Stimulated activated CD8-positive, alpha-beta memory T cell treated with anti-CD3 and anti-CD28 coated beads, Interleukin-12 subunit alpha, Interleukin-12 subunit beta, amount 100 ng/mL, for 24 hours (primary cell): ENCODE measurements around the gene LSM5.
A peak's percentile ranks its signal among the peaks of the same experiment; 100 is the strongest.

Experiments
- DNase-seq: peaks from one replicate; pipeline ENCODE4 v3.0.0-alpha.2; 2020; ENCODE audit errors: extremely low read depth

LSM5 gene

DNA sequence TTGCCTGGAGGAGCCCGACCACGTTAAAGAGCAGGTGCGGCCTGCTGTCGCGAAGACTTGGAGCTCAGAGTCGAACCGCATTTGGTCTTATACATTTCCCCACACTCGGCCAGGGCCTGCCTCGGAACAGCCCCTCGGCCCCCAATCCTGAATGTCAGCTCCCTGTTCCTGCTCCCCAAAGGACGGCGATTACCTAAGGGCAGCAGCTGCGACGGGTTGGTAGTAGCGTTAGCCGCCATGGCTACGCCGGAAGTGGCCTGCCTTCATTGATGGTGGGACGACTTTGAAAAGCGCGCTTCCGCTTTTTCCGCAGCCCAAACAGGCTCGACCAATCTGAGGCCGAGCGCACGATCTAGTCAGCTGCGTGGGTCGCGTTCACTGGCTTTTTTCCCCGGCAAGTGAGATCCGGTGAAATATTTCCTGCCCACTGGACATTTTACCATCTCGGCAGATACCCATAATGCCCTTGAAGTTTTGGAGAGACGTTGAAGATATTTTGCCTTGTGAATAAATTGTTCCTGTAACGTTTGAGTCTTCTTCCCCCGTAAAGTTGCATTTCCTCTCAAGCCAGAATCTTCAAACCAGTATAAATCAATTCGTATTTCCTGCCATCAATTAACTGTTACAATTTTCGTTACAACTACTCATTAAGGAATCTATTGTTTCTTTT, at the start of gene LSM5:
Gene LSM5, minus strand, starts transcription at position 254 of the 670 bp plus-strand sequence. Its CDS starts 15 bp downstream, at position 239.
- DNase-seq: peak; percentile 74

DNA sequence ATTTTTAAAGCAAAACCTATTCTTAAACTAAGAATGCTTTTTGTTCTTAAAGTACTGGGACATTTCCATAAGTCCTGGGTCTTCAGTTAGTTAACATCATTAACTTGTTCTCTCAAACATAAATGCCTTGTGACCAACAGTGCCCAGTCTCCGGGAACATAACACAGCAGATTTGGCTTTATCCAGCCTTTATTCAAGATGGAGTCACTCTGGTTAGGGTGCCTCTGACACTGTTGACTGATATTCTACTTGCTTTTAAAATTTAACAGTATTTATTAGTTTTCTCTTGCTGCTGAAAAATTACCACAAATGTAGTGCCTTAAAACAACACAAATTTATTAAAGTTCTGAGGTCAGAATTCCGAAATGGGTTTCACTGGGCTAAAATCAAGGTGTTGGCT, 49.2 kb upstream of the LSM5 start:
- no peak for DNase-seq

DNA sequence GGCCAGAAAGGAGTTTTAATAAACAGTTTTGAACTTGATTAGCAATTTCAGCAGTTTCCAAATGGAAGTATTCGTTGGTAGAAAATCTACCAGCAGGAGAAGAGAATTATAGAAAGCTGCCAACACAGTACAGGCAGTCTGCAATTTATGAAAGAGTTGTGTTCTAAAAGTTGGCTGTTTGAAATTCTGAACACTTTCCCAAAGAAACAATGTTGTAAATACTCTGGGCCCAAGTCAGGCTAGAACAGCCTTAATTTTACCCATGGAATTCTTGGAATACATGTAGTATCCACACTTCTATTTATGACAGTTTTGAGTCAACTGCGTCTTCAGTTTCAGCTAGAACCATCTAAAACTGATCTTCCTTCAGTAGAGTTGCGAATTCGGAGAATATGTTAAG, 47.6 kb upstream of the LSM5 start:
- DNase-seq: no peak

DNA sequence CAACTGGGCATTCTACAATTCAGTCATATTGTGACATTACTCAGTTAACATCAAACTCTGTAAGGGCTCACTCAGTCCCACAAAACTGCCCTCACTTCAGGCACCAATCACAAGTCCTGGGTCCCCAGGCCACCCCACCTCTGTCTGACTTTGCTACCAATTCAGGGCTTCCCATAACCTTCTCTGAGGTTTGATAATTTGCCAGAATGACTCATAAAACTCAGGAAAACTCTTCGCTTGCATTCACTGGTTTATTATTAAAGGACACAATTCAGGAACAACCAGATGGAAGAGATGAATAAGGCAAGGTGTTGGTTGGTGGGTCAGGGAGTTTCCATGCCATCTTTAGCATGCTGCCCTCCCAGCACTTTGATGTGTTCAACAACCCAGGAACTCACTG, 46.4 kb upstream of the LSM5 start:
- no peak for DNase-seq

DNA sequence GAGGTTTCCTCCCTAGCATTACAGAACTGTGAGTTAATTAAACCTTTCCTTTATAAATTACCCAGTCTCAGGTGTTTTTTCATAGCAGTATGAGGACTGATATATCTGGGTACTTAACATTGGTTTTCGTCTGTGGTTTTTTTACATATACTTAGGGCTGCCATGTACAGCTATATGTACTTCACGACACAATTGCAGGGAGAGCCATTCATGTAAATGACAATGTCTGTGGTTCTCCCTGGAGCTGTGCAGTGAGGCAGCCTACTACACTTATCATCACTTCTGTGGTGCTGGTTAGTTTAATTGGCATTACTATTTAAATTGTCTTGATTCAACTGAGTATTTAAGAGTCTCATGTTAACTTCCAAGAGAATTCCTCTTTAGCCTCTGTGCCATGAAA, 45.8 kb upstream of the LSM5 start:
- DNase-seq: no peak

DNA sequence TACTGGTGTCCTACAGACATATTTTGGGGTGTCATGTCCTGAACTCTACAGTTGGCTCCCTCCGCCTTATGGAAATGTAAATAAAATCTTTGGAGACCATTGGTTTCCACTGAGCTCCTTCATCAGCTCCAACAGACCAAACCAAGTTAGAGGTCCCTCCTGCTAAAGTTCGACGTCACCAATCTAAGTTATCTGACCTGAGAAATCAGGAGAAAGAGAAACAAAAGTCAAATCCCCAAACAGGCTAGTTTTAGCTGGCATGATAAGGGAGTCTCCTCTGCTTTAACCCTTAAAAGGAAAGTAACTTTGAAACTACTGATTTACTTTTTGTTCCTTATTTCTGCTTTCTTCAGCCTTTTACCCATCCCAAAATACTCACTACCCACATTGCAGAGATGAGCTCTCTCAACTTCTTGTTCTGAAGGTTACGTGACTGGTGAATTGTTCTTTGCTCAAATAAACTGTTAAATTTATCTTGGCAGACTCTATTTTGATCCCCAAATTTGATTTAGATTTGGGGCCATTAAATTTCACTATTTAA, 45.1 kb upstream of the LSM5 start:
- no peak for DNase-seq

DNA sequence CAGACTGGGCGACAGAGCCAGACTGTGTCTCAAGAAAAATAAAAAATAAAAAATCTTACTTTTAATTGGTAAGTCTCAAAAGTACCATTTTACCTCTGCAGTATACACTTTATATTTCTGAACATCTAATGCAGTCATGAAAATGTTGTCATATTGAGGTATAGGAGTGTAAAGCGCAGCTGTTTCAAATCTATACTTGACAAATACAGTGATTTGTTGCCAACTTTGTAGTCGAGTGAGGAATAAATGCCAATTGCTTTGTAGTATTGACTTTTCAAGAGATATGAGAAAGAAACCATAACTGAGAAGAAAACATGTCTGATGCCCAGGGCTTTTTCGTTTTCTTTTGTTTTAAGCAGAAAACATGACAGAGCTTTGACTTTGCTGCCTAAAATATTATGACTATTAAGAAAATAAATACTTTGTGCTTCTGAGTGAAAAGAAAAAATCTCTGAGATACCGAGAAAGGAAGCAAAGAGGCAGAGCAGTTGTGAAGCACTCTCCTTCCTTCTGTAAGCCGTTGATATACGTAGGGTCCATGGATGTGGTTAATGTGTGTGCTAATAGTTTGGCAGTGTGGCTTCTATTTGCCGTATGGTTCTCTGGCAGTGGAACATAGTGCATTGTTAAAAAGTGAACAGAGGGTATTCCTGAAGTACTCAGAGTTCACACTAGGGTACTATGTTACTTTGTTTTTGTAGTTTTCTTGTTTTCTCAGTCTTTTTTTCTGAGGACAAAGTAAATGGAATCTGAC, 43.3 kb upstream of the LSM5 start:
- DNase-seq: no peak

DNA sequence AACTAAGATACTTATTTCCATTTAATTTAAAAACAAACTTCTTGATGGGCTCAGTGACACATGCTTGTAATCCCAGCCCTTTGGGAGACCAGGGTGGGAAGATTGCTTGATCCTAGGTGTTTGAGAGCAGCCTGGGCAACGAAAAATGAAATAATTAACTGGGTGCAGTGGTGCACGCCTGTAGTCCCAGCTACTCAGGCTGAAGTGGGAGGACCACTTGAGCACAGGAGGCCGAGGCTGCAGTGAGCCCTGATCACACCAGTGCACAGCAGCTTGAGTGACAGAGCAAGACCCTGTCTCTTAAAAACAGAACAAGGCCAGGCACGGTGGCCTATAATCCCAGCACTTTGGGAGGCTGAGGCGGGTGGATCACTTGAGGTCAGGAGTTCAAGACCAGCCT, 42.5 kb upstream of the LSM5 start:
- DNase-seq: no peak

DNA sequence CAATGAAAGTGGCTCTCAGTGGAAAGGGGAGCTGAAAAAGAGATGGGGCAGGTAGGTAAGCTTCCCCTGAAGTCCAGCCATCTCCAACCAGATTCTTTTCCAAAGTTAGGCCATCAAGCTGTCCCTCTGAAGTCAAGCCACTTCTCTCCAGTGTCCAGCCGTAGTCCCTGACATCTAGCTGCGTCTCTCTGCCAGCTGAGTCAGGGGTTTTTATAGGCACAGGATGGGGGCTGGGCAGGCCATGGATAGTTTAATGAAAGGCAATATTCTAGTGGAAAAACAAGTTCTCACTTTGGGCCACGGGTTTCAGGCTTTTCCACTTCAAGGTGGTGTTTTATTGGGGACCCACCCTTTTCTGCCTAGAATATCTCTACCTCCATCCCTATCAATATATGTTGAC, 41.9 kb upstream of the LSM5 start:
- no peak for DNase-seq

DNA sequence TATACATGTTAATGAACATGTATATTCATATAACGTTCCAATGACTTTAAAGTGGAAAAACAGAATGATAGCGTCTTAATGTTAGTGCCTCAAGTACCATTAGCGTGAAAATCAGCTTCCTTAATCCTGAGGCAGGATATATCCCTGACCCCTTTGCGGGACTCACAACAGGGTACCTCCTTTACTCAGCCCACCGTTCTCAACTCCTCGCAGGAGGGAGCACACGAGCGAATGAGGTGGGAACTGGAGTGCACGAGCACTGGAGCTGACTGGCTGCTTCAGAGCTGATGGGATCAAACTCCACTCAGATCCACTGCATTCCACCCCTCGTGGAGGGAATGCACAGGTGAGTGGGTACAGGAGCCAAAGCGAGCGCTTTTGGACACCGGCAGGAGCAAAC, 41.2 kb upstream of the LSM5 start:
- DNase-seq: no peak

DNA sequence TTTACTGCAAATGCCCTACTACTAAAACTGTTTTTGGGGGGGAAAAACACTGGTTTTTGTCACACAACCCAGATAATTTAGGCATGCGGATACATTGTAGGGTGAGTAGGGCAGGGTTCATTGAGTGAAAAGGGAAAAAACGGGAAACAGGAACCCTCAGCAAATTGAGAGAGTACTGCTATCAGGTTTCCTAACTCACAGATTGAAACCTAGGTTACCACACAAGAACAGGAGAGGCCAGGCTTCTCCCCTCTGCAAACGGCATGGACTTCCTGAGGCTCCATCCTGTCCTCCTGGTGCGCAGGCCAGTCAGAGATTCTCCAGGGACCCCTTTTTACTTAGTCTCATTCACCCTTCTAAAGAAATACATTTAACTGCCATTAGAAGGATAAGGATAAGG, 35.7 kb upstream of the LSM5 start:
- no peak for DNase-seq

DNA sequence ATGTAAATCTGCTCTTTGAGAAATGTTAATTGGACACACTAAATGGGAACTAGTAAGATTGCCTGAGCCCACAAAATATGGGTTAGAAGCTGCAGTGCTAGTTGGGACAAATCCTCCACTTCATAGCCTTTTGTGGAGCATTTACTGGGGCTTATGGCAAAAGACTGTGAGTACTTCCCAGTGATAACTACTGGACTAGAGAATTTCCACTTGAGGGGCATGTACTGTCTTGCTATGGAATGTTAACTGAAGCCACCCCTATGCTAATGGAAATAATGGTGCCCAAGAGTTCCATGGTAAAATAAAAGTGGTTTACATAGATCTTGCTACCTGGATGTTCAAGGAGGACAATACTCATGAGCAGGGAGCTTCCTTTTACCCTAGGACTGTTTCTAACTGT, 34.5 kb upstream of the LSM5 start:
- no peak for DNase-seq

DNA sequence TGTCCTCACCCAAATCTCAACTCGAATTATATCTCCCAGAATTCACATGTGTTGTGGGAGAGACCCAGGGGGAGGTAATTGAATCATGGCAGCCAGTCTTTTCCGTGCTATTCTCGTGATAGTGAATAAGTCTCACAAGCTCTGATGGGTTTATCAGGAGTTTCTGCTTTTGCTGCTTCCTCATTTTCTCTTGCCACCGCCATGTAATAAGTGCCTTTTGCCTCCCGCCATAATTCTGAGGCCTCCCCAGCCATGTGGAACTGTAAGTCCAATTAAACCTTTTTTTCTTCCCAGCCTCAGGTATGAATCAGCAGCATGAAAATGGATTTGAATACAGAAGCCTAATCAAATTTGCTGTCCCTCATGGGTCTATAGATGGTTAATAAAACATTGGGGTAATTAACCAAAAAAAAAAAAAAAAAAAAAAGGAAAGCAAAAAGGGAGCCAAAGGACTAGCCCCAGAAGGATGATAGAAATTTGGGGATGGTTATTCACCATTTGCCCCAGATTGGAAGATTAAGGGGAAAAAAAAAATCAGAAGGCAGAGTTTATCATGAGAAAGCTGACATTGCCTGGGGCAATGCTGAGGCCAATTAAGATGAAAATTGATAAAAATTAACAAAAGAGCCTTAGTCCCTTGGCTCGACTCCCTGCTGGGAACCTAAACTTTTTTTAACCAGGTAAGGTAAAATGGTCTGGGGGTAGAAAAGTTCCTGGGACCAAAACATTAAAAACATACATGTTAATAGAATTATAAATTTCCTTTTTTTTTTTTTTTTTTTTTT, 32.8 kb upstream of the LSM5 start:
- DNase-seq: no peak

DNA sequence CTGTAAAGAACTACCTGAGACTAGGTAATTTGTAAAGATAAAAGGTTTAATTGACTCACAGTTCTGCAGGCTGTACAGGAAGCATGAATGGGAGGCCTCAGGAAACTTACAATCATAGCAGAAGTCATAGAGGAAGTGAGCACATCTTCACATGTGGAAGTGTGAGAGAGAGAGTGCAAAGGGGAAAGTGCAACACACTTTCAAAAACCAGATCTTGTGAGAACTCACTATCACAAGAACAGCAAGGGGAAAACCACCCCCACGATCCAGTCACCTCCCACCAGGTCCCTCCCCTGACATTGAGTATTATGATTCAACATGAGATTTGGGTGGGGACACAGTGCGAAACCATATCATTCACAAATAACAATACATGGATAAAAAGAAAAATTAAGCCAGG, 29.6 kb upstream of the LSM5 start:
- DNase-seq: no peak

DNA sequence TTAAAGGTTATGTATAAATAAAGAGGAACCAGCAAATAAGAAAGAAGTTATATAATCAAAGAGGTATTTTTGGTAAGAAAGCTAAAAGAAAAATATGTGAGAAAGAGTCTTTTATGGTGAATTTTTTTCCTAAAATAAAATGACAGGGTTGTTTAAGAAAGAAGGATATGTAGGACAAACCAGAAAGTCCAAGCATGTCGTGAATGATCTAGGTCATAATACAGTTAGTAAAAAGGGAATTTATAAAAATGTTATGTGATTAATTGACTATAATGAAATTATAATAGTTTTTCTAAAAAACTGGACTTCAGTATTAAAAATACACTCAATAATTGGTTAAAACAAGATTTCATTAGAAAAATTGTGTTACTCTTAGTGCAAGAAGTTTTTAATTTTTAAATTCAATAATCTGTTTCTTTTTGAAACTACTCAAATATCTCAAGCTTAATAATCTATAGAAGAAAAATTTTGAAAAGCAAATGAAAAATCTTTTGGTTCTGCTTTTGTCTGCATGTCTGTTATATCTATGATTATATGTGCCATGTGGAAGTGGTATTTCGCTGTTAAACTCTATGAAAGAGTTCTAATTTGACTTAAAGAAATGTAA, 28.5 kb upstream of the LSM5 start:
- no peak for DNase-seq

DNA sequence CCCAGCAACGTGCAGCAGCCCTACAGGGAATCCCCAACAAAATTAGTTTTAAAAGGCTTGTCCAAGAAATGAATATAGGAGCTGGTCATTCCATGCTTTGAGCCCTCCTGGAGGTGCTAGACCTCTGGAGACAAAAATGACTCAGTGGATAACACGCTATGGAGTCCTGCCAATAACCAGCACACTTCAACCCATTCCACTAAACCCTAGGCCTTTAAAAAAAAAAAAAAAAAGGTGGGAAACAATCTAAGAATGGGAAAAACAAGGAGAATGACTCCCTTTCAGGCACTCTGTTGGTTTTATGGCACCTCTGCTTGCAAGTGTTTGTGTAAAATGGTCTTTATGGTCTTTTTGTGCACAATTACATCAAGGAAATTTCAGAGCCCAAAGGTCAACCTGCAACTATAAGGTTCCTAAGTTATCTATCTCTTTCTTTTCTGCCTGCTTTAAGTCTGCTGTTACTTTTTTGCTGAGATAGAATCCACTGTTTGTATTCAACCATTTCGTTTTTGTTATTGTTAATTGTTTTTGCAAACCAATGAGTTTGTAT, 26.4 kb upstream of the LSM5 start:
- no peak for DNase-seq

DNA sequence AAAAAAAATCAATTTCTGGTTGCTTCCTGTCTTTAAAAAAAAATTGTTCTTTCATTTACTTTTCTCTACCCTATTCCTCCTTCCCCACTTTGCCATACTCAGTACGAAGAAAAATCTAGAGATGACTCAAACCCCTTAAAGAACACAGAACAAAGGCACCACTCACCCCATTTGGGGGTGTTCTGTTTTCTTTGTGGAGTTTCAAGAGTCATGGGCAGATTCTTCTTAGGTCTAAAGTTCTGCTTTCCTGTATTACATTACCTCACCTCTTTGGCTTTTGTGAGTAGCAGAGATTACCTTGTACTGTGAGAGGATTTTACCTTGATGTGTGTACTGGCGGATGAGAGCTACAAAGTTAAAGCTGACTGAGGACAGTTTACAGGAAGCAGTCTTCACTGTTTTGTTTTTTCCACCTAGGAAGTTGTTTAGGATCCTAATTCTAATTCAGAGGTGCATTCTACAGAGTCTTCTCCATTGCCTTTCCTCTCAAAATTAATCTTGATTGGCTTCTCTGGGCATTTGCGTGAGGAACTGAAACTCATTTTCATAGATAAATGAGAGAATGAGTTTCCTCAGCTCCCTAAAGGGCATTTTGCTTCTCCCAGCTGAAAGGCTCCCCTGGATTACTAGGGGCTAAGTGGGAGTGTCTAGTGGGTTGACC, 25.8 kb upstream of the LSM5 start:
- DNase-seq: no peak

DNA sequence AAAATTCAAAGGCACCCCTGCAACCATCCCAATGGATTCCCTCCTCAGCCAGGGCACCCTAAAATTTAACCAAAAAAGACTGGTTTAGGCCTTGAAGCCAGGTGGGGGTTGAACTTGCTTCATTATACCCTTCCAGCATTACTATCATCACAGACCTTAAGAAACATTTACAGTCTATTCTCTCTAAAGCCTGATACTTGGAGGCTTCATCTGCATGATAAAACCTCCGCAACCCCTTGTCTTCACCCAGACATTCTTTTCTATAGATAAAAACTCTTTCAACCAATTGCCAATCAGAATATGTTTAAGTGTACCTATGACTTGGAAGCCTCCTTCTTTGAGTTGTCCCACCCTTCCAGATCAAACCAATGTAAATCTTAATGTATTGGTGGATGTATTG, 23.0 kb upstream of the LSM5 start:
- DNase-seq: no peak

DNA sequence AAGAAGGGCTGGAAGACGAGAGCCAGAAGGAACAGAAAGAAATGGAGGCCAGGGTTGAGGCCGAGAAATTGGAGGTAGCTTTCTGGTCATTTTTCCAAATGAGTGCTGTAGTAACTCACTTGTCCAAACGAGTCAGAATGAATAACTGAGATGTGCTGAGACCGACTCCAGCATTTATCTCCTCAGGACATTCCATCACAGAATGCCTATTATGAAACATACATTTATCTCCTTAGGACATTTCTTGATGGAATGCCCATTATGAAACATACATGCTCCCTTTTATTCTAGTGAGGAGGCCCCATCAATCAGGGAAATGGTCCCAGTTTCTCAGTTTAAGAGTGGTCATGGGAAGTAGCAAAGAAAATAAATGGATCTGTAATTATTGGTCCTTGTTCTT, 21.6 kb upstream of the LSM5 start:
- no peak for DNase-seq

DNA sequence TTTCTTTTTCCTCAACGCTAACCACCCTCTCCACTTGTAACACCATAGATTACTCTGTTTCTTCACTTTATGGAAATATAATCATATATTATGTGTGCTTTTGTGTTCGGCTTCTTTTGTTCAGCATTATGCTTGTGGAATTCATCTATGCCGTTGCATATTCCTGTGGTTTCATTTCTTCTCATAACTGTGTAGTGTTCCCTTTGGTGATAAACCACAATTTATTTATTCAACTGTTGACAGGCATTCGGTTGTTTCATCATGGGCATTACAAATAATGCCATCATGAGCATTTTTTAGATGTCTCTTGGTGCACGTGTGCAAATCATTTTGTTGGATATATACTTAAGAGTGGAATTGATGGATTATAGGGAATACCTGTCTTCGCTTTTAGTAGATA, 17.2 kb upstream of the LSM5 start:
- no peak for DNase-seq
